Uterus (tissue), 4 donors: ENCODE measurements around the gene CRADD. TPM values are rescaled to one million over a fixed set of nuclear protein-coding genes. Genes with fewer than 3 reads are reported as not detected.

Source experiments
- DNase-seq, 2 donors: peaks; one replicate each; pipeline ENCODE4 v3.0.0-alpha.2; 2019 to 2020
- H3K27ac ChIP-seq, 2 donors: fragments of 200-600 bp; sonication (generic); 1 replicate in 1 of 2; 2 replicates in 1 of 2; pipeline ENCODE4 v1.5.1; 2016 to 2018
- H3K27me3 ChIP-seq, 2 donors: fragments of 200-600 bp; sonication (generic); one replicate each; pipeline ENCODE4 v1.5.1; 2018 to 2019; ENCODE audit warnings: control low read depth in 1 of 2
- H3K36me3 ChIP-seq, 2 donors: fragments of 200-600 bp; sonication (generic); one replicate each; pipeline ENCODE4 v1.5.1; 2019; ENCODE audit warnings: control low read depth in 1 of 2
- H3K4me1 ChIP-seq, 2 donors: fragments of 200-600 bp; sonication (generic); one replicate each; pipeline ENCODE4 v1.5.1; 2018 to 2019; ENCODE audit warnings: control low read depth in 1 of 2
- H3K4me3 ChIP-seq, 2 donors: fragments of 200-600 bp; sonication (generic); 1 replicate in 1 of 2; 2 replicates in 1 of 2; pipeline ENCODE4 v1.5.1; 2018 to 2019; ENCODE audit warnings: mild to moderate bottlenecking in 1 of 2
- H3K9me3 ChIP-seq, 2 donors: fragments of 200-600 bp; sonication (generic); one replicate each; pipeline ENCODE4 v1.5.1; 2019; ENCODE audit warnings: control low read depth in 1 of 2
- POLR2A ChIP-seq, 2 donors: fragments of 450-650 bp; IDR thresholded peaks; one replicate each; pipeline ENCODE4 v1.6.1; 2016; ENCODE audit warnings: antibody characterized with exemption in 2 of 2, mild to moderate bottlenecking in 1 of 2, moderate library complexity in 1 of 2
- intact Hi-C: fragments of 100-400 bp; cut with DNase I; formaldehyde crosslinking; loops from one replicate; pipeline ENCODE4 v1.15.1; 2023; ENCODE audit warnings: low total_unique reads
- total RNA-seq, 4 donors: library from RNA; depleted of rRNA in 3 of 4; stranded (reverse); fragments of >200 nt in 3 of 4; gene quantifications; one replicate each; pipeline versions ENCODE4 v1.1.0 to v1.2.4, GENCODE V29; 2014 to 2023
- TF ChIP-seq, protein P1 (sequence below), 4 experiments: fragments of 200-600 bp in 2 of 4; fragments of 450-650 bp in 2 of 4; sonication (generic) in 2 of 4; IDR thresholded peaks; one replicate each; pipeline ENCODE4 v1.5.1; 2016 to 2019; ENCODE audit warnings: antibody characterized with exemption in 4 of 4, mild to moderate bottlenecking in 2 of 4, moderate library complexity in 1 of 4
- donor health status: DM: yes; HTN: yes; CAD: no.

CRADD gene
- total RNA-seq, 4 donors from 2014 or later, result 26.4 to 105 (median 49.2) TPM

DNA sequence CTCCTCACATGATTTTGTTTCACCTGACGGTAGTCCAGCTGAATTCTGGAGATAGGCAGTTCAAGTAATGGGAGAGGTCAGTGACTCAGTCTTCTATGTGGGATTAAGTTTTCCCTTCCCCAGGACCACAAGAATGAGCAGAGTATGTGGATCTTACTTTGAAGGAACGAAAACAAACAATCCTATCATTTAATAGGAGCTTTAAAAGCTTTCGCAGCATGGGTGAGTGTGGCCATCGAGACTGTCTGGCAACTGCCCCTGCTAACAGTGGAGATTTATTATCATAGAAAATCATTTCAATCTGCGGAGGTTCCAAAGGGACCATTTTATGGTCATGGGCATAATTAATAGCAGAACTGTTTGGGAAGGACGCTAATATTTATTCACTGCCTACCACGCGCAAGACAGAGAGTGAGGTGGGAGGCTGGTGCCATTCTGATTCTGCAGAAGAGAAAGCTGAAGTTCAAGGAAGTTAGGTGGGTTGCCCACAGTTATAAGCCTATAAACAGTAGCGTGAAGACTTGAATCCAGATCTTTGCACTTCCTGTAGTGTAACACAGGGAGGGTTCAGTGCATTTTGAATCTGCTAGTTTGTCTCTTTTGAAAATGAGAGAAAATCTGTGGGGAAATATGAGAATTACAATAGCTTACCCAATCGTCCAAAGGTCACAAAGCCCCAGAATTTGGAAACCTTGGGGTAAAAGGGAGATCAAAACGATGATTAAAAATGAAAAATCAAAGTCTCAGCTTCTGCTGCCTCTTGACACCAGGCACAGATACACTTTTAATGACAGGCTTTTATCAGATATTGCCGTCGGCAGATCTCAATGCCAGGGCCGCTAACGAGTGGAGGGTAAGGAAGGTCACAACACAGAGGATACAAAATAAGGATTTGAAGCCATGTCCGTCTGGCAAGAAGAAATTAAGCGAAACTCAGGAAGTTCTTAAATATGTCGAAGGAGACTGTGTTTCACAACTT is 209.6 kb downstream of the CRADD start:
- DNase-seq, result no peak
- TF ChIP-seq POLR2A (IDR thresholded peaks at IDR 0.05), result no peak
- TF ChIP-seq, protein P1, sequence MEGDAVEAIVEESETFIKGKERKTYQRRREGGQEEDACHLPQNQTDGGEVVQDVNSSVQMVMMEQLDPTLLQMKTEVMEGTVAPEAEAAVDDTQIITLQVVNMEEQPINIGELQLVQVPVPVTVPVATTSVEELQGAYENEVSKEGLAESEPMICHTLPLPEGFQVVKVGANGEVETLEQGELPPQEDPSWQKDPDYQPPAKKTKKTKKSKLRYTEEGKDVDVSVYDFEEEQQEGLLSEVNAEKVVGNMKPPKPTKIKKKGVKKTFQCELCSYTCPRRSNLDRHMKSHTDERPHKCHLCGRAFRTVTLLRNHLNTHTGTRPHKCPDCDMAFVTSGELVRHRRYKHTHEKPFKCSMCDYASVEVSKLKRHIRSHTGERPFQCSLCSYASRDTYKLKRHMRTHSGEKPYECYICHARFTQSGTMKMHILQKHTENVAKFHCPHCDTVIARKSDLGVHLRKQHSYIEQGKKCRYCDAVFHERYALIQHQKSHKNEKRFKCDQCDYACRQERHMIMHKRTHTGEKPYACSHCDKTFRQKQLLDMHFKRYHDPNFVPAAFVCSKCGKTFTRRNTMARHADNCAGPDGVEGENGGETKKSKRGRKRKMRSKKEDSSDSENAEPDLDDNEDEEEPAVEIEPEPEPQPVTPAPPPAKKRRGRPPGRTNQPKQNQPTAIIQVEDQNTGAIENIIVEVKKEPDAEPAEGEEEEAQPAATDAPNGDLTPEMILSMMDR (IDR thresholded peaks at IDR 0.05), result no peak
- Histone ChIP-seq H3K4me1 (no peaks in the 10 kb centered on the region), H3K9me3 (no peaks in the 10 kb centered on the region), H3K36me3 (no peaks in the 10 kb centered on the region), H3K27ac (no peak overlapping the region), H3K4me3 (no peak overlapping the region), H3K27me3 (no peaks in the 10 kb centered on the region)
- intact Hi-C loops, result no loop called here

DNA sequence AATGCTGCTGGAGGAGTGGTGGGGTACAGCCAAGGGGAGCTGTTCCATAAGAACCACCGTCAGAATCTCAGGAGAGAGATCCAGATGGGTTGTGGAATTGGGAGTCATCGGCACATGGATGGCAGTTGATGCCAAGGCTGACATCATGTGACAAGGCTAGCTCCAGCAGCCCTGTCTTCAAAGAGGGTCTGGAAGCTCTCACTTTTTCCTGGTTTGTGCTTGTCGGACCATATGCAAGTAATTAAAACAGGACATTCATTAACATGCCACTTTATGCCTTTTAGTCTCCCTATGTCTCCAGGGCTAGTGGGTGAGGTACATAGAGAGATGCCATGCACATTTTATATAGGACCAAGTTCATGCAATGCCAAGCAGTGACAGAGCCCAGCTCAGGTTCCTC is 211.8 kb downstream of the CRADD start:
- H3K4me3 ChIP-seq, result no peak overlapping the region
- TF ChIP-seq, protein P1 (IDR thresholded peaks at IDR 0.05), result no peak
- TF ChIP-seq POLR2A (IDR thresholded peaks at IDR 0.05), result no peak
- no peak for DNase-seq
- H3K36me3 ChIP-seq, result no peaks in the 10 kb centered on the region
- intact Hi-C loops, result no loop called here
- no peaks in the 10 kb centered on the region for H3K9me3 ChIP-seq
- H3K27me3 ChIP-seq, result no peaks in the 10 kb centered on the region
- H3K4me1 ChIP-seq, result no peaks in the 10 kb centered on the region
- no peak overlapping the region for H3K27ac ChIP-seq

DNA sequence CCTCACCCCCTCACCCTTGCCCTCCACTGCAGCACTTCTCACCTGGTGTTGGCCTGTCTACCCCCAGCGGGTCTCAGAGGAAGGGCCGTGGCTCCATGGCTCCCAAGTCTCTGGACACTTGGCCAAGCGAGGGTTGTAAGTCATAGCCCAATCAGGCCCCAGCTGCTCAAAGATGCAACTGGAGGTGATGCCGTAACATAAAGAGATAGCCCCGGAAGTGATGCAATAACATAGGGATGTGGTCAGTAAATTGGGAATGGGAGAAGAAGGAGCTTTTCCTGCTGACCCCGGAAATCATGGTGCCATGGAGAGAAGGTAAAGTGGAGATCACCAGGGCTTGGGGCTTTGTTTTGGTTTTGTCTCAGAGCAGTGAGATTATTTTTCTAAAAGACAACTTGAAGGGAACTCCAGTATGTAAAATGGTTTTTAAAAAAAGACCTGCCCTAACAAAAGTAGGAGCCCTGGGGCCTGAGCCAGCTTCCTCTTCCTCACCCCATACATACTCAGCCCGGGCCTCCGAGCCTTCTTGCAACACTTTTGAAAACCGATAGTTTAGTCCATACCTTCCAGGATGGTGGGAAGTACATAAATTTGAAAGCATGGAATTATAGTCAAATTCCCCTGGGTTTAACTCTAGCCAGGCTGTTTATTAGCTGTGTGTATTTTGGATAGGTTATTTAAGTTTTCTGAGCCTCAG is 212.5 kb downstream of the CRADD start:
- Histone ChIP-seq H3K4me3 (no peak overlapping the region), H3K36me3 (no peaks in the 10 kb centered on the region), H3K27ac (no peak overlapping the region), H3K27me3 (no peaks in the 10 kb centered on the region), H3K4me1 (peaks cover 0 to 6% of the 10 kb centered on the region in 2 donors), H3K9me3 (no peaks in the 10 kb centered on the region)
- intact Hi-C loops, result no loop called here
- DNase-seq, result no peak
- TF ChIP-seq, protein P1 (IDR thresholded peaks at IDR 0.05), result no peak
- TF ChIP-seq POLR2A (IDR thresholded peaks at IDR 0.05), result no peak

DNA sequence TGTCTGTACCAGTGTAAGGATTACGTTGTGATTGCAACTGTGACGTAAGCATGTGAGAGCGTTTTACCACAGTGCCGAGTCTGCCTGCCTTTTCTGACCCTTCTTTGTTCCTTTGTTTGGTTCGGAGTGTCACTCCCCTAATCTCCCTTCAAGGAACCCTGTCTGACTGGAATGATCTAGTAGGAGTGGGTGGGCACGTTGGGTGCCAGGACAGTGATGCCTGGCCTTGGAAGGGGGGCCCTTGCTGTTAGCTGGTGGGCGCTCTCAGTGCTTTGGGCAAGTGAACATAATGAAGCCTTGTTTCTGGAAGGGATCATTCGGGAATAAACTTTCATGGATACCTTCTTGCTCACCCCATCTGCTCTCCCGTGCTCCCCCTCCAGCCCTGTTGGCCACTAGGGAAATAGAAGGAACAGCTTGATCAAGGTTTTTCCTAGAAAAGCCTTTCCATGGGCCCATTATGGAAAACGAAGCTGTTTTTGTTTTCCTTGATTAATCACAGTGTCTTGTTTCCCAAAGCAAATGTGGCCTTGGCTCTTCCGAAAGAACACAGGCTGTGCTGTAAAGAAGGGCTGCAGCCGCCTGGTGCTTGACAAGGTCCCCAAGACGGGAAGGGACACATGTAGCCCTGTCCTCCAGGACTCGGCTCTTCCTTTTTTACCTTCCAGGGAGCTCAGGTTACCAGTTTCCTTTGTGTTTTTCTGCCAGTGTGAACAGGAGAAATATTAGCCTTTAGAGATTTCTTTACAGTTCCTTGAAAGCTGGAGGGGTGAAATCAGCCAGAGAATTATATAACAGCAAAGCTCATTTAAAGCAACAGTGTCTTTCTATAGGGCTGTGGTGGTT is 215.5 kb downstream of the CRADD start:
- TF ChIP-seq, protein P1 (IDR thresholded peaks at IDR 0.05), result no peak
- TF ChIP-seq POLR2A (IDR thresholded peaks at IDR 0.05), result no peak
- no peaks in the 10 kb centered on the region for H3K9me3 ChIP-seq
- H3K4me1 ChIP-seq, result peaks cover 0 to 6% of the 10 kb centered on the region in 2 donors
- no peak for DNase-seq
- no peak overlapping the region for H3K27ac ChIP-seq
- intact Hi-C loops, result no loop called here
- no peak overlapping the region for H3K4me3 ChIP-seq
- no peaks in the 10 kb centered on the region for H3K36me3 ChIP-seq
- no peaks in the 10 kb centered on the region for H3K27me3 ChIP-seq
